Kidney (tissue), 14 donors: ENCODE measurements around the gene PXDN. TPM values are rescaled to one million over a fixed set of nuclear protein-coding genes. Genes with fewer than 3 reads are reported as not detected.
A peak's percentile ranks its signal among the peaks of the same experiment; 100 is the strongest.

Experiments
- DNase-seq, 5 donors: peaks; one replicate each; pipeline ENCODE4 v3.0.0-alpha.2; 2013 to 2020
- FAIRE-seq: peaks from 2 replicates; lab custom pipeline; 2012; peaks lifted over from hg19 to GRCh38; lab: Jason Lieb, UNC
- H3K27ac ChIP-seq, 2 donors: one replicate each; pipeline ENCODE4 v1.7.0; 2013; ENCODE audit warnings: low read depth in 2 of 2, low read length in 2 of 2, inconsistent platforms in 1 of 2
- H3K27me3 ChIP-seq: one replicate; pipeline ENCODE4 v1.7.1; 2013; ENCODE audit warnings: low read length, inconsistent platforms; ENCODE audit not compliant: control insufficient read depth, insufficient read depth
- H3K36me3 ChIP-seq, 3 donors: one replicate each; pipeline versions ENCODE4 v1.7.0 to v1.7.1; 2013; ENCODE audit warnings: low read length in 3 of 3, control low read depth in 1 of 3, inconsistent platforms in 1 of 3; ENCODE audit not compliant: insufficient read depth in 3 of 3, control insufficient read depth in 2 of 3
- H3K4me1 ChIP-seq, 3 donors: one replicate each; pipeline versions ENCODE4 v1.7.0 to v1.7.1; 2013; ENCODE audit warnings: low read length in 3 of 3, inconsistent platforms in 1 of 3, low read depth in 1 of 3; ENCODE audit not compliant: control insufficient read depth in 2 of 3, insufficient read depth in 2 of 3
- H3K4me3 ChIP-seq, 3 donors: one replicate each; pipeline versions ENCODE4 v1.7.0 to v1.8.1; 2013; ENCODE audit warnings: low read length in 3 of 3, control low read depth in 1 of 3, inconsistent platforms in 1 of 3
- H3K9ac ChIP-seq, 3 donors: one replicate each; pipeline versions ENCODE4 v1.7.0 to v1.7.1; 2013; ENCODE audit warnings: low read length in 3 of 3, control low read depth in 1 of 3, inconsistent platforms in 1 of 3
- H3K9me3 ChIP-seq, 3 donors: one replicate each; pipeline versions ENCODE4 v1.7.0 to v1.7.1; 2013; ENCODE audit warnings: low read length in 3 of 3, control low read depth in 1 of 3, inconsistent platforms in 1 of 3; ENCODE audit not compliant: control insufficient read depth in 2 of 3, insufficient read depth in 1 of 3
- CTCF ChIP-seq: IDR thresholded peaks from 3 replicates; pipeline ENCODE4 v1.5.1; 2012; ENCODE audit warnings: mild to moderate bottlenecking, moderate library complexity, borderline replicate concordance; ENCODE audit not compliant: insufficient read depth; ENCODE audit errors: extremely low read depth
- intact Hi-C: fragments of 100-400 bp; cut with DNase I; formaldehyde crosslinking; loops from one replicate; pipeline ENCODE4 v1.11.1; 2022
- polyA plus RNA-seq: library from polyadenylated mRNA; stranded (reverse); fragments of 350-450 nt; fragmentation: Illumina TruSeq; extraction: RNeasy Lipid Tissue Mini Kit (QIAGEN cat#74804); gene quantifications from one replicate; pipeline ENCODE4 v1.2.3, GENCODE V29; 2014; ENCODE audit warnings: low read depth, low replicate concordance; ENCODE audit not compliant: insufficient read depth
- total RNA-seq: library from RNA; stranded (reverse); fragmentation: NEBNext Ultra II Directional; extraction: Animal tissue kit (Norgen Biotek cat#: 25700); gene quantifications from one replicate; pipeline ENCODE4 v1.2.1, GENCODE V29; 2021
- donor health status: control.
- donor health status: control.
- donor health status: control.
- donor health status: control.
- donor health status: control.
- donor health status: DM: yes; HTN: yes; CAD: no.
- donor health status: Normal renal cell carcinoma (clear cell type).

Gene PXDN
- total and polyA plus RNA-seq, 2 donors from 2014 or later, result 4.7 to 42.3 TPM

- peak in 2 of 5 donors; percentile 57 to 59 for DNase-seq
- no peak overlapping the region for H3K4me3 ChIP-seq
- no peaks in the 10 kb centered on the region for H3K36me3 ChIP-seq
- TF ChIP-seq CTCF, result no peak
- no peak overlapping the region for H3K9ac ChIP-seq
- peaks cover 0 to 16% (median 0%) of the 10 kb centered on the region in 3 donors for H3K4me1 ChIP-seq
- intact Hi-C loops, result loop anchor here (5.0 kb wide), 1 partner anchor 156 kb away; no protein-coding TSS in a partner anchor
- H3K27ac ChIP-seq, result no peak overlapping the region
- H3K27me3 ChIP-seq, result no peaks in the 10 kb centered on the region
- no peak for FAIRE-seq
- peaks cover 0 to 3% (median 0%) of the 10 kb centered on the region in 3 donors for H3K9me3 ChIP-seq
Observed at GRCh38 chr2:1590596-1591460, 153.5 kb downstream of the PXDN start.

GRCh38 chr2:1588978-1589621 is 155.2 kb downstream of the PXDN start:
- Histone ChIP-seq H3K27ac (no peak overlapping the region), H3K4me1 (peaks cover 0 to 16% (median 0%) of the 10 kb centered on the region in 3 donors), H3K9ac (no peak overlapping the region), H3K27me3 (no peaks in the 10 kb centered on the region), H3K36me3 (no peaks in the 10 kb centered on the region), H3K4me3 (no peak overlapping the region), H3K9me3 (peaks cover 0 to 3% (median 0%) of the 10 kb centered on the region in 3 donors)
- FAIRE-seq (no peak), DNase-seq (peak in 2 of 5 donors; percentile 54 to 56)
- TF ChIP-seq CTCF, result no peak
- intact Hi-C loops, result no loop called here

GRCh38 chr2:1588051-1588977 is 156.0 kb downstream of the PXDN start:
- no peak for FAIRE-seq

More at GRCh38 chr2:1588051-1588977, 156.0 kb downstream of the PXDN start:
- intact Hi-C loops, result no loop called here
- no peak for TF ChIP-seq CTCF
- H3K27ac ChIP-seq, result no peak overlapping the region
- H3K9me3 ChIP-seq, result peaks cover 0 to 3% (median 0%) of the 10 kb centered on the region in 3 donors
- H3K36me3 ChIP-seq, result no peaks in the 10 kb centered on the region
- peaks cover 0 to 14% (median 0%) of the 10 kb centered on the region in 3 donors for H3K4me1 ChIP-seq
- peak in 2 of 5 donors; percentile 58 to 77 for DNase-seq
- H3K9ac ChIP-seq, result no peak overlapping the region
- no peak overlapping the region for H3K4me3 ChIP-seq
- no peaks in the 10 kb centered on the region for H3K27me3 ChIP-seq
